C4-2B (cell line): ENCODE data around the gene MTPN.

Source experiments
- ZFX ChIP-seq: fragments of 450-650 bp; IDR thresholded peaks from 2 replicates; pipeline ENCODE4 v1.6.1; 2017
- TF ChIP-seq, protein P1 (sequence below): fragments of 450-650 bp; conservative IDR thresholded peaks from 2 replicates; pipeline ENCODE4 v1.5.1; 2017; ENCODE audit warnings: mild to moderate bottlenecking

DNA sequence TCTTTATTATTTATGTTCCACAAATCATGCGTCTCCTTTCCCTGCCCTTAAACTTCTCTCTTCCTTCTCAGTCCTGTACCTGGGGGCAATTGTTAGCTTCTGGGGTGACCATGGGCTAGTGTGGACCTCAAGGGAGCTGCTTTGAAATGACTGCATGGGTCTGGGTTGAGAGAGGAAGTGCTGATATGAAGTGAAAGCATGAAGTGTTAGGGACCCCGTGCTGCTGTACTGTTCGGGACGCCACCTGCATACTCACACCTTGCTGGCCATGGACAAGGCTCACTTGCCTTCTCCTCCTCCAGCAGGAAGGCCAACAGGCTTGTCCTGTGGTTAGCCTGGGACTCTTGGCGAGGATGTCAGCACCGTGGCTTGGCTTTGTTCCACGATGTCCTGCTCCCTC lies 56.7 kb downstream of the MTPN start:
- TF ChIP-seq, protein P1, sequence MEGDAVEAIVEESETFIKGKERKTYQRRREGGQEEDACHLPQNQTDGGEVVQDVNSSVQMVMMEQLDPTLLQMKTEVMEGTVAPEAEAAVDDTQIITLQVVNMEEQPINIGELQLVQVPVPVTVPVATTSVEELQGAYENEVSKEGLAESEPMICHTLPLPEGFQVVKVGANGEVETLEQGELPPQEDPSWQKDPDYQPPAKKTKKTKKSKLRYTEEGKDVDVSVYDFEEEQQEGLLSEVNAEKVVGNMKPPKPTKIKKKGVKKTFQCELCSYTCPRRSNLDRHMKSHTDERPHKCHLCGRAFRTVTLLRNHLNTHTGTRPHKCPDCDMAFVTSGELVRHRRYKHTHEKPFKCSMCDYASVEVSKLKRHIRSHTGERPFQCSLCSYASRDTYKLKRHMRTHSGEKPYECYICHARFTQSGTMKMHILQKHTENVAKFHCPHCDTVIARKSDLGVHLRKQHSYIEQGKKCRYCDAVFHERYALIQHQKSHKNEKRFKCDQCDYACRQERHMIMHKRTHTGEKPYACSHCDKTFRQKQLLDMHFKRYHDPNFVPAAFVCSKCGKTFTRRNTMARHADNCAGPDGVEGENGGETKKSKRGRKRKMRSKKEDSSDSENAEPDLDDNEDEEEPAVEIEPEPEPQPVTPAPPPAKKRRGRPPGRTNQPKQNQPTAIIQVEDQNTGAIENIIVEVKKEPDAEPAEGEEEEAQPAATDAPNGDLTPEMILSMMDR: no peak
- TF ChIP-seq ZFX: no peak
